Astrocyte (in vitro differentiated cells and primary cell): ENCODE measurements around the gene MCHR1.

Experiments used
- EZH2 ChIP-seq: IDR thresholded peaks from 2 replicates; pipeline ENCODE4 v1.6.1; 2012; ENCODE audit warnings: mild to moderate bottlenecking, low read length, inconsistent platforms; ENCODE audit not compliant: insufficient read depth
- TF ChIP-seq, protein P1 (sequence below): IDR thresholded peaks from 2 replicates; pipeline ENCODE4 v1.5.1; 2011; ENCODE audit warnings: low read depth, mild to moderate bottlenecking, inconsistent platforms, low read length, moderate library complexity; ENCODE audit not compliant: insufficient read depth

DNA sequence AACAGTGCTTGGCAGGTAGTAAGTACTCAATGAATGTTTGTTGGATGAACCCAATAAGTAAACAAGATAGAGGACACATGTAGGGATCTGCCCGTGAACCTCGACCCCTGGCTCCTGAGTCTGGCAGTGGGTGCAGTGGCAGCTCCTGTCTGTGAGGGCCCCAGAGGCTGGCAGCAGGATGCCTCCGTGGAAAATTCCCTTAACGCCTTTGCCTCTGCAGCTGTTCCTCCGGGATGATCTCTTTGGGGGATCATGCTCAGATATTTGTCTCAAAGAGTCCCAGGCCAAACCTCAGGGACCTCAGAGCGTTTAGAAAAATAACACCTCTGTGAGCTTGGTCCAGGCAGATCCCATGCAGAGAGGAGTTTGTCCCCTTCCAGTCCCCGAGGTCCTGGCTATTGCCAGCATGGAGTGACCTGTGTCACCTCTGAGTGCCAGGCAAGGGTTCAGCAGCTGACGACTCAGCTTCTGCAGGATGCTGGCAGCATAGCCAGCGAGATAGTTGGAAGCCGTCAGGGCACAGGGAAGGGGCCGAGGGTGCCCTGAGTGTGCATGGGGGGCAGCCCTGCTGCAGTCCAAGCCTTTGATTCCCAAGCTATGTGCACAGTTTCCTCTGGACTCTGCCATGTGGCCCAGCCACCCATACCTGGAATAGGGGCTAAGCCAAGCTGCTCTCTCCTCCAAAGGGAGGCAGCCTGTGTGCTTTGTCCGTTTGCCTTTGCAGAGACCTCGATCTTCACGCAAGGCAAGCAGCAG, 613 bp upstream of the MCHR1 start:
- TF ChIP-seq, protein P1, sequence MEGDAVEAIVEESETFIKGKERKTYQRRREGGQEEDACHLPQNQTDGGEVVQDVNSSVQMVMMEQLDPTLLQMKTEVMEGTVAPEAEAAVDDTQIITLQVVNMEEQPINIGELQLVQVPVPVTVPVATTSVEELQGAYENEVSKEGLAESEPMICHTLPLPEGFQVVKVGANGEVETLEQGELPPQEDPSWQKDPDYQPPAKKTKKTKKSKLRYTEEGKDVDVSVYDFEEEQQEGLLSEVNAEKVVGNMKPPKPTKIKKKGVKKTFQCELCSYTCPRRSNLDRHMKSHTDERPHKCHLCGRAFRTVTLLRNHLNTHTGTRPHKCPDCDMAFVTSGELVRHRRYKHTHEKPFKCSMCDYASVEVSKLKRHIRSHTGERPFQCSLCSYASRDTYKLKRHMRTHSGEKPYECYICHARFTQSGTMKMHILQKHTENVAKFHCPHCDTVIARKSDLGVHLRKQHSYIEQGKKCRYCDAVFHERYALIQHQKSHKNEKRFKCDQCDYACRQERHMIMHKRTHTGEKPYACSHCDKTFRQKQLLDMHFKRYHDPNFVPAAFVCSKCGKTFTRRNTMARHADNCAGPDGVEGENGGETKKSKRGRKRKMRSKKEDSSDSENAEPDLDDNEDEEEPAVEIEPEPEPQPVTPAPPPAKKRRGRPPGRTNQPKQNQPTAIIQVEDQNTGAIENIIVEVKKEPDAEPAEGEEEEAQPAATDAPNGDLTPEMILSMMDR: no peak
- no peak for TF ChIP-seq EZH2
